Neutrophil (primary cell): ENCODE results near the gene APP.

Experiments
- H3K27ac ChIP-seq: fragments of 200-600 bp; sonication (generic); 2 replicates; pipeline ENCODE4 v1.5.1; 2016; ENCODE audit warnings: mild to moderate bottlenecking, moderate library complexity
- H3K27me3 ChIP-seq: fragments of 200-600 bp; sonication (generic); 2 replicates; pipeline ENCODE4 v1.6.0; 2016; ENCODE audit warnings: mild to moderate bottlenecking
- H3K36me3 ChIP-seq: fragments of 200-600 bp; sonication (generic); 2 replicates; pipeline ENCODE4 v1.5.1; 2017
- H3K4me1 ChIP-seq, 2 experiments: fragments of 200-600 bp in 1 of 2; sonication (generic) in 1 of 2; 1 replicate in 1 of 2; 2 replicates in 1 of 2; pipeline versions ENCODE4 v1.5.1 to v1.6.1; 2013 to 2016; ENCODE audit warnings: low read depth in 1 of 2, low read length in 1 of 2, mild to moderate bottlenecking in 1 of 2, moderate library complexity in 1 of 2; ENCODE audit not compliant: control insufficient read depth in 1 of 2, insufficient read depth in 1 of 2
- H3K4me3 ChIP-seq, 2 experiments: fragments of 200-600 bp in 1 of 2; sonication (generic) in 1 of 2; 1 replicate in 1 of 2; 2 replicates in 1 of 2; pipeline ENCODE4 v1.5.1; 2013 to 2016; ENCODE audit warnings: low read depth in 1 of 2, low read length in 1 of 2, mild to moderate bottlenecking in 1 of 2, moderate library complexity in 1 of 2
- H3K9me3 ChIP-seq: fragments of 200-600 bp; sonication (generic); 2 replicates; pipeline ENCODE4 v1.5.1; 2016
- TF ChIP-seq, protein P1 (sequence below): fragments of 200-600 bp; sonication (generic); IDR thresholded peaks from 2 replicates; pipeline ENCODE4 v1.5.1; 2016; ENCODE audit warnings: antibody characterized with exemption

Gene APP

DNA sequence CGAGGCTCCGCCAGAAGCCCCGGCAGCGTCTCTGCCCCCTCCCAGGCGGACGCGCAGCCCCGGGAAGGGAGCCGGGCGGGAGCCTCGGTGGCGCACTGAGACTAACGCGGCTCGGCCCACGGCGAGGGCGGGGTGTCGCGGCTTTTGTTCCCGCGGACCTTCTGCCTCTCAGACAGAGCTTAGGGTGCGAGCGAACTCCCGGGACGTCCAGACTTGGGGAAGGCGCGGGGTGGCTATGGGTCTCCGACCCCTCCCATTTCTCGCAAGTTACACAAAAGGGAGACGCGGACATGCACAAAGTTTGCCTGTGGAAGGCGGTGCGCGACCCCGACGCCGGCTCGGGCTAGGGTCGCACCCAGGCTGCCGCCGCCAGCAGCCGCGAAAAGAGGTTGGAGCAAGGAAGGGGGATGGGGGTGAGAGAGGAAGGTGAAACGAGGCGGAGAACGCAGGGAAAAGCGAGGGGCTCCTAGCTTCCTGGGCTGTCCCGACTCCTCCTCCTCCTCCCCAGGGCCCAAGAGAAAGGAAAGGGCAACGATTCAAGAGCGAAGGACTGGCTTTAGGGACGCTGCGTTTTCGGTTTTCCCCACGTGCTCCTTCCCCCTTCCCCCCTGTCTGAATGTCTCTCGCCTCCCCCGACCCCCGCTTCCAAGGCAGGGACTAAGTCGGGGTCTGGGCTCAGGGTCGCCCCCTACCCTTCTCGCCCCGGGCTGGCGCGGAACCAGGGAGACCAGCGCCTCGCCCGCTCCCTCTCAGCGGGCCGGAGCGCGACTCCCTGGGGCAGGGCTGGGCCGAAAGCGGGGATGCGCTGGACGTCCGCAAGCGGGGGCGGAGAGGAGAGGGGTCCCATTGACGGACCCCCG, 729 bp downstream of the APP start:
- no peaks in the 10 kb centered on the region for H3K9me3 ChIP-seq
- TF ChIP-seq, protein P1, sequence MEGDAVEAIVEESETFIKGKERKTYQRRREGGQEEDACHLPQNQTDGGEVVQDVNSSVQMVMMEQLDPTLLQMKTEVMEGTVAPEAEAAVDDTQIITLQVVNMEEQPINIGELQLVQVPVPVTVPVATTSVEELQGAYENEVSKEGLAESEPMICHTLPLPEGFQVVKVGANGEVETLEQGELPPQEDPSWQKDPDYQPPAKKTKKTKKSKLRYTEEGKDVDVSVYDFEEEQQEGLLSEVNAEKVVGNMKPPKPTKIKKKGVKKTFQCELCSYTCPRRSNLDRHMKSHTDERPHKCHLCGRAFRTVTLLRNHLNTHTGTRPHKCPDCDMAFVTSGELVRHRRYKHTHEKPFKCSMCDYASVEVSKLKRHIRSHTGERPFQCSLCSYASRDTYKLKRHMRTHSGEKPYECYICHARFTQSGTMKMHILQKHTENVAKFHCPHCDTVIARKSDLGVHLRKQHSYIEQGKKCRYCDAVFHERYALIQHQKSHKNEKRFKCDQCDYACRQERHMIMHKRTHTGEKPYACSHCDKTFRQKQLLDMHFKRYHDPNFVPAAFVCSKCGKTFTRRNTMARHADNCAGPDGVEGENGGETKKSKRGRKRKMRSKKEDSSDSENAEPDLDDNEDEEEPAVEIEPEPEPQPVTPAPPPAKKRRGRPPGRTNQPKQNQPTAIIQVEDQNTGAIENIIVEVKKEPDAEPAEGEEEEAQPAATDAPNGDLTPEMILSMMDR = no peak
- H3K27ac ChIP-seq = peak overlapping the region; percentile 78
- no peaks in the 10 kb centered on the region for H3K27me3 ChIP-seq
- peak overlapping the region; percentile 87 to 91 for H3K4me3 ChIP-seq
- no peaks in the 10 kb centered on the region for H3K36me3 ChIP-seq
- peaks cover 48 to 59% of the 10 kb centered on the region in 2 experiments for H3K4me1 ChIP-seq

- TF ChIP-seq, protein P1 = no peak
- Histone ChIP-seq H3K4me3 (peak overlapping the region; percentile 87 to 91), H3K27me3 (no peaks in the 10 kb centered on the region), H3K27ac (peak overlapping the region; percentile 78), H3K4me1 (peaks cover 48 to 59% of the 10 kb centered on the region in 2 experiments), H3K9me3 (no peaks in the 10 kb centered on the region), H3K36me3 (no peaks in the 10 kb centered on the region)
Observed at GRCh38 chr21:26169061-26169610, 1.4 kb downstream of the APP start.

DNA sequence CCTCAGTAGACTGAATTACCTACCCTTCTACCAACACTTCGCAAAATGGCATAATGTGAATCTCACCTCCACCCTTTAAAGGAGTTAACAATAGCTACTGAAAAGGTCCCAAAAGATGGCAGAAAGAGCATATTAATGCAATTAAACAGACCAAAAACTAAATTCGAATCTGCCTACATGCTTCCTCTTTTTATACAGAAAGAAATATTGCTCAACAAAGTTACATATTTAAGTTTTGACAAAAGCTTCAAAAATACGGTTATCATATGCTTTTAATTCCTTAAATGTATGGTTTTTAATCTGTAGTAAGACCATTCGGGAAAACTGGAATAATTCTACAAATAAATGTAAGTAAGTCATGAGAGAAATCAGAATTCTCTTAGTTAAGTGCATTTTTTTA, 2.2 kb downstream of the APP start:
- no peaks in the 10 kb centered on the region for H3K36me3 ChIP-seq
- H3K9me3 ChIP-seq = no peaks in the 10 kb centered on the region
- TF ChIP-seq, protein P1 = no peak

DNA sequence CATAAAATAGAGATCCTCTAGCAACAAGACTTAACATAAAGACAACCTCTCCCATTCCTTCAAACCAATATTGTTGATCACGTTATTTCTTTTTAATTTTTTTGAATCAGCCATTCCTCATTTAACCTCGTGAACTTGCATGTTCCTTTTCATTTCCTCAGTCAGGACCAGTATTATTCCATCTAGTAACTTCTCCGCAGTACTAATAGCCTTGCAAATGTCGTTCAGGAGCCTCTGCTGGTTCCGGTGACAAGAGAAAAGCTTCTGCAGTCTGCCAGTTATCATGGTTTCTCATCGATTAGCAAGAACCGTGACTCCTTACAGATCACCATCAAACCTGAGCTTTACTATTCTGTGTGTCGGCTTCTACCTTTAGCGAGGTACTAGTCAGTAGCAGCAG, 3.0 kb downstream of the APP start:
- TF ChIP-seq, protein P1 = no peak
- no peaks in the 10 kb centered on the region for H3K9me3 ChIP-seq
- peak overlapping the region; percentile 78 for H3K27ac ChIP-seq
- H3K27me3 ChIP-seq = no peaks in the 10 kb centered on the region
- H3K4me3 ChIP-seq = no peak overlapping the region
- H3K4me1 ChIP-seq = peaks cover 41 to 51% of the 10 kb centered on the region in 2 experiments
- H3K36me3 ChIP-seq = no peaks in the 10 kb centered on the region

More for the DNA sequence above, 2.2 kb downstream of the APP start:
- no peaks in the 10 kb centered on the region for H3K27me3 ChIP-seq
- H3K4me3 ChIP-seq = peak overlapping the region; percentile 87 to 91
- H3K4me1 ChIP-seq = peaks cover 43 to 53% of the 10 kb centered on the region in 2 experiments
- peak overlapping the region; percentile 78 for H3K27ac ChIP-seq

DNA sequence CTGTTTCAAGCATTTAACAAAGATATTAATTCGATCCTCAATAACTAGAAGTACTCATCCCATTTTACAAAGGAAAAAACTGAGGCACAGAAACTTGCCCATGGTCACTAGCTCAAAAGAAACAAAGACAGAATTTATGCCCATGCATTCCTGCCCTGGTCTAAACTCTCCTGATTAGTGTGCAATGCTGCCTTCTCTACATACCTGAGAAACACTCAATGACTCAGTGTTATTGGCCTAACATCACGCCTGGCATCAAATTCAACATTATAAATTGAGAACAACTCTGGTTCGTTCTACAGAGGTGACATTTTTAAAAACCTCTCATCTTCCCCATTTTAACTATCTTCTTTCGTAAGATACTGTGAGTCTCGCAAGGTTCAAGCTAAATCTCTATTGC, 5.2 kb downstream of the APP start:
- H3K27ac ChIP-seq = peak overlapping the region; percentile 54
- no peaks in the 10 kb centered on the region for H3K36me3 ChIP-seq
- TF ChIP-seq, protein P1 = no peak
- H3K9me3 ChIP-seq = no peaks in the 10 kb centered on the region
- no peak overlapping the region for H3K4me3 ChIP-seq
- H3K27me3 ChIP-seq = no peaks in the 10 kb centered on the region
- peaks cover 52 to 56% of the 10 kb centered on the region in 2 experiments for H3K4me1 ChIP-seq
